Measurements from ENCODE around the gene TNF.
A peak's percentile ranks its signal among the peaks of the same experiment; 100 is the strongest.

Gene TNF

GRCh38 chr6:31575335-31575901 is at the start of gene TNF:
Gene TNF (plus strand): TSS chr6:31575565. CDS start chr6:31575742, 177 bp downstream.
- no peak within 1 kb of the TSS for H3K4me3 ChIP-seq (ENCODE audit: low read length)
- no peaks in the 10 kb centered on the region for H3K9me3 ChIP-seq (ENCODE audit: control insufficient read depth, low read length)
- H3K36me3 ChIP-seq (ENCODE audit: control insufficient read depth, insufficient read depth, low read length), result no peaks in the 10 kb centered on the region
- H3K4me1 ChIP-seq (ENCODE audit: control insufficient read depth, insufficient read depth, low read length), result peaks cover 2% of the 10 kb centered on the region
- H3K27me3 ChIP-seq (ENCODE audit: control insufficient read depth, insufficient read depth, low read length), result peaks cover 12% of the 10 kb centered on the region
- peak within 1 kb of the TSS; percentile 17 for H3K9ac ChIP-seq (ENCODE audit: low read length)

- H3K36me3 ChIP-seq (ENCODE audit: control insufficient read depth, insufficient read depth, low read length), result peaks cover 8% of the 10 kb centered on the region
- H3K4me1 ChIP-seq (ENCODE audit: control insufficient read depth, insufficient read depth, low read length), result peaks cover 8% of the 10 kb centered on the region
- H3K9ac ChIP-seq (ENCODE audit: low read length), result no peak overlapping the region
- no peak overlapping the region for H3K4me3 ChIP-seq (ENCODE audit: low read length)
- no peaks in the 10 kb centered on the region for H3K27me3 ChIP-seq (ENCODE audit: control insufficient read depth, insufficient read depth, low read length)
- H3K9me3 ChIP-seq (ENCODE audit: control insufficient read depth, low read length), result no peaks in the 10 kb centered on the region
Measured at GRCh38 chr6:31525932-31526591, 49.3 kb upstream of the TNF start.

- H3K27me3 ChIP-seq (ENCODE audit: control insufficient read depth, insufficient read depth, low read length), result no peaks in the 10 kb centered on the region
- H3K36me3 ChIP-seq (ENCODE audit: control insufficient read depth, insufficient read depth, low read length), result peaks cover 16% of the 10 kb centered on the region
Measured at GRCh38 chr6:31528307-31528777, 47.0 kb upstream of the TNF start.

DNA sequence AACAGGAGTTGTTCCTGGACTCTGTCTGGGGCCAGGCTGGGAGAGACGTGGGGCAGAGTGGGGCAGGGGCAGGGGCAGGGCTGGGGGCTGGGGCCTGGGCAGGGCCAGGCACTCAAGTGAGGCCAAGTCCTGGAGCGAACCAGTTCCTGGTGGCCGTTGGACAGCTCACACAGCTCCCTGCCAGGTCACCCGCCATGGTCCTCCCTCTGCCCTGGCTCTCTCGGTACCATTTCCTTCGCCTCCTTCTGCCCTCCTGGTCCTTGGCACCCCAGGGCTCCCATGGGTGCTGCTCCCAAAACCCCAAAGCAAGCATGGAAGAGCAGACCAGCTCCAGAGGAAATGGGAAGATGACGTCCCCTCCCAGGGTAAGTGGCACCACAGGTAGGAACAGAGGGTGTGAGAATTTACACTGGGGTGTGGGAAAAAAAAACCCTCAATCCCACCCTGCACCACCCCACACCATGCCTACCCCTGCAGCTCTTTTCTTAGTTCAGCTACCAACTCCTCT is 46.5 kb upstream of the TNF start, which contains the start of gene MCCD1:
MCCD1 (plus strand) TSS at position 142 of the 508 bp plus-strand sequence; CDS start at position 195, 53 bp downstream.
- H3K9me3 ChIP-seq (ENCODE audit: control insufficient read depth, low read length), result no peaks in the 10 kb centered on the region
- H3K4me3 ChIP-seq (ENCODE audit: low read length), result no peak within 1 kb of the TSS
- H3K36me3 ChIP-seq (ENCODE audit: control insufficient read depth, insufficient read depth, low read length), result peaks cover 16% of the 10 kb centered on the region

More at GRCh38 chr6:31528307-31528777, 47.0 kb upstream of the TNF start:
- Histone ChIP-seq H3K9ac (ENCODE audit: low read length) (no peak overlapping the region), H3K4me1 (ENCODE audit: control insufficient read depth, insufficient read depth, low read length) (peaks cover 8% of the 10 kb centered on the region), H3K9me3 (ENCODE audit: control insufficient read depth, low read length) (no peaks in the 10 kb centered on the region), H3K4me3 (ENCODE audit: low read length) (no peak overlapping the region)

GRCh38 chr6:31529329-31530150 is 45.8 kb upstream of the TNF start:
- Histone ChIP-seq H3K9me3 (ENCODE audit: control insufficient read depth, low read length) (no peaks in the 10 kb centered on the region), H3K27me3 (ENCODE audit: control insufficient read depth, insufficient read depth, low read length) (no peaks in the 10 kb centered on the region), H3K4me1 (ENCODE audit: control insufficient read depth, insufficient read depth, low read length) (peaks cover 8% of the 10 kb centered on the region), H3K36me3 (ENCODE audit: control insufficient read depth, insufficient read depth, low read length) (peaks cover 16% of the 10 kb centered on the region), H3K4me3 (ENCODE audit: low read length) (no peak overlapping the region), H3K9ac (ENCODE audit: low read length) (no peak overlapping the region)

More for the DNA sequence above, 46.5 kb upstream of the TNF start, which contains the start of gene MCCD1:
- H3K9ac ChIP-seq (ENCODE audit: low read length), result no peak within 1 kb of the TSS
- peaks cover 8% of the 10 kb centered on the region for H3K4me1 ChIP-seq (ENCODE audit: control insufficient read depth, insufficient read depth, low read length)
- H3K27me3 ChIP-seq (ENCODE audit: control insufficient read depth, insufficient read depth, low read length), result no peaks in the 10 kb centered on the region

- no peak overlapping the region for H3K9ac ChIP-seq (ENCODE audit: low read length)
- no peak overlapping the region for H3K4me3 ChIP-seq (ENCODE audit: low read length)
- H3K4me1 ChIP-seq (ENCODE audit: control insufficient read depth, insufficient read depth, low read length), result peaks cover 7% of the 10 kb centered on the region
- H3K9me3 ChIP-seq (ENCODE audit: control insufficient read depth, low read length), result no peaks in the 10 kb centered on the region
- H3K27me3 ChIP-seq (ENCODE audit: control insufficient read depth, insufficient read depth, low read length), result no peaks in the 10 kb centered on the region
- H3K36me3 ChIP-seq (ENCODE audit: control insufficient read depth, insufficient read depth, low read length), result peaks cover 16% of the 10 kb centered on the region
Measured at GRCh38 chr6:31530659-31531058, 44.7 kb upstream of the TNF start.

GRCh38 chr6:31531162-31531561 is 44.2 kb upstream of the TNF start:
- H3K27me3 ChIP-seq (ENCODE audit: control insufficient read depth, insufficient read depth, low read length), result no peaks in the 10 kb centered on the region
- no peaks in the 10 kb centered on the region for H3K9me3 ChIP-seq (ENCODE audit: control insufficient read depth, low read length)
- H3K9ac ChIP-seq (ENCODE audit: low read length), result no peak overlapping the region
- H3K36me3 ChIP-seq (ENCODE audit: control insufficient read depth, insufficient read depth, low read length), result peaks cover 21% of the 10 kb centered on the region
- H3K4me1 ChIP-seq (ENCODE audit: control insufficient read depth, insufficient read depth, low read length), result peaks cover 2% of the 10 kb centered on the region
- no peak overlapping the region for H3K4me3 ChIP-seq (ENCODE audit: low read length)

DNA sequence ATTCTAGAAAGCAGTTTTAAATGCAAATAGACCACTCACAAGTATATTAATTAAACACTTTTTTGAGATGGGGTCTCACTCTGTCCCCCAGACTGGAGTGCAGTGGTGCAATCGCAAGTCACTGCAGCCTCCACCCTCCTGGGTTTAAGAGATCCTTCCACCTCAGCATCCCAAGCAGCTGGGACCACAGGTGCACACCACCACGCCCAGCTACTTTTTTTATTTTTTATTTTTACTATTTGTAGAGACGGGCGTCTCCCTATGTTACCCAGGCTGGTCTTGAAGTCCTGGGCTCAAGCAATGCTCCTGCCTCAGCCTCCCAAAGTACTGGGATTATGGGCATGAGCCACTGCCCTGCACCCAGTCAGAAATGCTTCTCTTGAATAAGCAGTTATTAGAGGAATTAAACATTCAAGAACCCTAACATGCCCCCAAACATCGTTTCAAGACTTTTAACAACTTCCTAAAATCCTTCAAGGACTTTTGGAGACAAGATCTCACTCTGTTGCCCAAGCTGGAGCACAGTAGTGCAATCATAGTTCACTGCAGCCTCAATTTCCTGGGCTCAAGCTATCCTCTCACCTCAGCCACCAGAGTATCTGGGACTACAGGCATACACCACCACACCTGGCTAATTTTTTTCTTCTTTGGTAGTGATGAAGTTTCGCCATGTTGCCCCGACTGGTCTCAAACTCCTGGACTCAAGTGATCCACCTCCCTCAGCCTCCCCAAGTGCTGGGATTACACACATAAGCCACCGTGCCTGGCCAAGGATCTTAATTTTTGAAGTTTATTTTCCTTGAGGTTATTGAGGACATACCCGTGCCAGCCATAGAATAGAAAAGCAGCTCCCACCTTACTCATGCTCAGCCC is 43.4 kb upstream of the TNF start:
- no peaks in the 10 kb centered on the region for H3K4me1 ChIP-seq (ENCODE audit: control insufficient read depth, insufficient read depth, low read length)
- H3K27me3 ChIP-seq (ENCODE audit: control insufficient read depth, insufficient read depth, low read length), result no peaks in the 10 kb centered on the region
- no peak overlapping the region for H3K4me3 ChIP-seq (ENCODE audit: low read length)
- peaks cover 23% of the 10 kb centered on the region for H3K36me3 ChIP-seq (ENCODE audit: control insufficient read depth, insufficient read depth, low read length)
- H3K9me3 ChIP-seq (ENCODE audit: control insufficient read depth, low read length), result no peaks in the 10 kb centered on the region
- no peak overlapping the region for H3K9ac ChIP-seq (ENCODE audit: low read length)

DNA sequence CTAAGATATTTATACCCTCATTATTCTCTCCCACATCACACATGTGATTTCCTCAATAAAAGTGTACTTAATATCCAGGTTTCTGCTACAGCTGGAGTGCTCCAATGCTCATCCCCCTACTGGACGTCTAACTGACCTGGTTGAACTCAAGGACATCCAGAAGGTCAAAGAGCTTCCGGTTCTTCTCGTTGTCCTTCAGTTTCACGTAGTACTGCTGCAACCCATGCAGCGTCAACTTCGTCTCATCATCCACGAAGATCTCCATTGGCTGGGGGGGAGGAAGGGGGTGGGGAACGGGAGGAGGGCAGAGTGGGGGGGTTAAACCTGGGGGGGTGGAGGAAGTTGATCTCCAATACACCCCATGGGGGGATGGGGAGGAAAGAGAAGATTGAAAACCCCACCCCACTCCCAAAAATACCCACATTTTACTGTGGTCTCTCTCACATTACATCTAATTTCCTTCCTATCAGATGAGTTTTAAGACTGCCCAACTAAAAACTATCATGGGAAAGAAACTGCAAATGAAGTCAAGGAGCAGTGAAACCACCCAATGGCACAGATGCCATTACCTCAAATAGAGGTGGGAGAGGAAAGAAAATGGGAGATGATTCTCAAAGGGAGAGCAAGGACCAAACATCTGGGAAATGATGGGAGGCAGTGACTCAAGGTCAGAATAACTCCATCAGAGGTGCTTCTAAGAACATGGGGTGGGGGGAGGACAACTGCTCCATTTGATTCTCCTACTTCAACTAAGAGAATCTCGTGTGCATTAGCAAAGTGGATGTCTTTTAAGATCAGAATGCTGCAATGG is 42.5 kb upstream of the TNF start:
- H3K9ac ChIP-seq (ENCODE audit: low read length), result no peak overlapping the region
- no peaks in the 10 kb centered on the region for H3K27me3 ChIP-seq (ENCODE audit: control insufficient read depth, insufficient read depth, low read length)
- H3K36me3 ChIP-seq (ENCODE audit: control insufficient read depth, insufficient read depth, low read length), result peaks cover 23% of the 10 kb centered on the region
- no peaks in the 10 kb centered on the region for H3K9me3 ChIP-seq (ENCODE audit: control insufficient read depth, low read length)
- H3K4me3 ChIP-seq (ENCODE audit: low read length), result no peak overlapping the region
- no peaks in the 10 kb centered on the region for H3K4me1 ChIP-seq (ENCODE audit: control insufficient read depth, insufficient read depth, low read length)

DNA sequence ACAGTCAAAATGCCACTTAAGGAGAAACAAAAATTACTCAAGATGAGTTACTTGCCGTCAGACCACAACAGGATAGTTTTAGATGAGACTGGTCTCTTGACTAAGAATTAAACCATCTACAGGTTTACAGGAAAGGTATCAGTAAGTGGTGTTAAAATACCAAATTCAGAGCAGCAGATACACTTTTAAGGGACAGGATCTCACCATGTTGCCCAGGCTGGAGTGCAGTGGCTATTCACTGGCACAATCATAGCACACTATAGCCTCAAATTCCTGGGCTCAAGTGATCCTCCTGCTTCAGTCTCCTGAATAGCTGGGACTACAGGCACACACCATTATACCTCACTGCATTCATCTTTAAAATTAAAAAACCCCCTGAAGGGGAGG is 41.9 kb upstream of the TNF start:
- Histone ChIP-seq H3K9ac (ENCODE audit: low read length) (no peak overlapping the region), H3K4me1 (ENCODE audit: control insufficient read depth, insufficient read depth, low read length) (peaks cover 2% of the 10 kb centered on the region), H3K36me3 (ENCODE audit: control insufficient read depth, insufficient read depth, low read length) (peaks cover 23% of the 10 kb centered on the region), H3K27me3 (ENCODE audit: control insufficient read depth, insufficient read depth, low read length) (no peaks in the 10 kb centered on the region), H3K4me3 (ENCODE audit: low read length) (no peak overlapping the region), H3K9me3 (ENCODE audit: control insufficient read depth, low read length) (no peaks in the 10 kb centered on the region)

- Histone ChIP-seq H3K9ac (ENCODE audit: low read length) (no peak overlapping the region), H3K27me3 (ENCODE audit: control insufficient read depth, insufficient read depth, low read length) (no peaks in the 10 kb centered on the region), H3K4me1 (ENCODE audit: control insufficient read depth, insufficient read depth, low read length) (peaks cover 8% of the 10 kb centered on the region), H3K36me3 (ENCODE audit: control insufficient read depth, insufficient read depth, low read length) (peaks cover 23% of the 10 kb centered on the region), H3K4me3 (ENCODE audit: low read length) (no peak overlapping the region), H3K9me3 (ENCODE audit: control insufficient read depth, low read length) (no peaks in the 10 kb centered on the region)
Measured at GRCh38 chr6:31534011-31534410, 41.4 kb upstream of the TNF start.
